H1 (cell line): Measurements from ENCODE around the gene C14orf119. TPM values are rescaled to one million over a fixed set of nuclear protein-coding genes. Genes with fewer than 3 reads are reported as not detected.

Experiments
- NANOG ChIP-seq: IDR thresholded peaks from 2 replicates; pipeline ENCODE4 v1.6.1; 2011; ENCODE audit warnings: low read length, low read depth, mild to moderate bottlenecking, inconsistent platforms; ENCODE audit not compliant: insufficient read depth, poor library complexity, severe bottlenecking
- polyA plus RNA-seq, 7 experiments: library from polyadenylated mRNA; depleted of rRNA in 3 of 7; stranded (reverse) in 5 of 7; unstranded in 2 of 7; fragments of >200 nt in 5 of 7; fragments of 200-250 nt in 2 of 7; gene quantifications; 1 replicate in 5 of 7; 2 replicates in 1 of 7; 4 replicates in 1 of 7; pipeline versions ENCODE4 v1.2.1 to v1.2.3, GENCODE V29; 2011 to 2013; ENCODE audit warnings: missing spikeins in 2 of 7, mixed read lengths in 2 of 7
- total RNA-seq: library from RNA; stranded (reverse); fragmentation: NEBNext Ultra II Directional; extraction: Animal tissue kit (Norgen Biotek cat#: 25700); gene quantifications from 2 replicates; pipeline ENCODE4 v1.2.1, GENCODE V29; 2021

Gene C14orf119
- total and polyA plus RNA-seq, 2 of the 8 experiments (the other 6 are each of a cell fraction or from before 2014, with no cell fraction given): 78.1 to 94.0 TPM

GRCh38 chr14:23137192-23137812 is 42.0 kb downstream of the C14orf119 start (continued):
- TF ChIP-seq NANOG: no peak
